GM12891 (cell line): ENCODE data around the gene HDAC1.

Experiments used
- PAX5 ChIP-seq: IDR thresholded peaks from 2 replicates; pipeline ENCODE4 v1.6.1; 2011; ENCODE audit warnings: low read length, moderate library complexity, mild to moderate bottlenecking; ENCODE audit not compliant: insufficient read depth, severe bottlenecking
- POLR2A ChIP-seq: IDR thresholded peaks from 2 replicates; pipeline ENCODE4 v1.6.1; 2011; ENCODE audit warnings: low read depth, low read length, control low read depth
- POLR2AphosphoS5 ChIP-seq: IDR thresholded peaks from 2 replicates; pipeline ENCODE4 v1.6.1; 2011; ENCODE audit warnings: low read depth, low read length, control low read depth
- POU2F2 ChIP-seq: IDR thresholded peaks from 2 replicates; pipeline ENCODE4 v1.6.1; 2011; ENCODE audit warnings: low read depth, mild to moderate bottlenecking, control low read depth, low read length, moderate library complexity
- SPI1 ChIP-seq: IDR thresholded peaks from 2 replicates; pipeline ENCODE4 v1.6.1; 2011; ENCODE audit warnings: low read depth, low read length, control low read depth
- TAF1 ChIP-seq: IDR thresholded peaks from 2 replicates; pipeline ENCODE4 v1.6.1; 2011; ENCODE audit warnings: low read depth, low read length, control low read depth

GRCh38 chr1:32256473-32257226, 35.2 kb upstream of the HDAC1 start:
- no peak for TF ChIP-seq POLR2A
- no peak for TF ChIP-seq POLR2AphosphoS5
- TF ChIP-seq TAF1, result no peak
- TF ChIP-seq SPI1, result no peak
- TF ChIP-seq POU2F2, result no peak
- no peak for TF ChIP-seq PAX5
